Activated T-cell treated with anti-CD3 and anti-CD28 coated beads for 1 hour (primary cell): ENCODE data around the gene ASPG.

ENCODE experiments used
- DNase-seq: peaks from one replicate; pipeline ENCODE4 v3.0.0-alpha.2; 2020; ENCODE audit warnings: low read depth

The ASPG gene

DNA sequence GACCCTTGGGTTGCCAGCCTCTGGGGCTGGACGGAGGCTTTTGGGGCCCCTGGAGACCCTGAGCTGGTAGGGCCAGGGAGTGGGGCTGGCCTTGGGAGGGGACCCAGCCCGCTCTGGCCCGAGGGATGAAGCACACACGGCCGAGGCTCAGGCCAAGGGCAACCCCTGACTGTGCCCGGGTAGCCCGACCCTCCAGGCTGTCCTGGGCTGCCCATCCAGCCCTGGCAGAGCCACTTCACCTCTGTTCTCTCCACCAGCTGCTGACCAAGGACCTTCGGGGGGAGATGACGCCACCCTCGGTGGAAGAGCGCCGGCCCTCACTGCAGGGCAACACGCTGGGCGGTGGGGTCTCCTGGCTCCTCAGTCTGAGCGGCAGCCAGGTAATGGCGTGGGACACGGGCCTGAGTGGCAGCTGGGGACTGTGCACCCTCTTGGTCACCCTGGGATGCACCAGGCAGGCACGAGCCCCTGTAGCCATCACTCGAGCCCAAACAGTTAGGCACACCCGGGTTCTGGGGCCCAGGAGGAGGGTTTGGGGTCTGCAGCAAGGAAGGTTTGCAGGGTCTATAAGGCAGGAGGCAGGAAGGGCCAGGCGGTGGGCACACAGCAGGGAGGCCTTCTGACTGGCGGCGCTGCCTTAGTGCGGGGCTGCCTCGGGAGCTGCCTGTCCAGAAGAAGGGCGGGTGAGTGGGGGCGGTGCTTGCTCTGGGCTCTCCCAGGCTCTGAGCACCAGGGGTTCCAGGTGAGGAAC lies 19.7 kb downstream of the ASPG start:
- DNase-seq = no peak

- no peak for DNase-seq
Measured at GRCh38 chr14:104105822-104106470, 20.4 kb downstream of the ASPG start.

DNA sequence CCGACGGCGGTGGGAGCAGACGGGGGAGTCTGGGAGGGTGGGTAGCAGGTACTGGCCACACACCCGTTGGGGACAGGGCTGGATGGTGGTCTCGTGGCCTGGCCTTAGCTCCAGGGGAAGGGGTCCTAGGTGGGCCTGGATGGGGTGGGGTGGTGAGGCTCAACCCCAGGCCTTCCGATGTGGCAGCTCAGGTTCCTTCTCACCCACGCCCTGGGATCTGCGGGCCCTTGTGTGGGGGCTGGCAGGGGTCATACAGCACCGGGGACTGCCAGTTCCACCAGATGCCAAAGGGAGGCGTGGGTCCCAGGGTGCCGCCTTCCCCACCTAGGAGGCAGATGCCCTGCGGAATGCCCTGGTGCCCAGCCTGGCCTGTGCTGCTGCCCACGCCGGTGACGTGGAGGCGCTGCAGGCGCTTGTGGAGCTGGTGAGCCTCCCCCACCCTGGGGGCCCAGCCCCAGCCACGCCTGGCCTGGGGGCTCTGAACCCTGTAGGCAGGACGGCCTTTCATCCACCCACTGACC lies 21.0 kb downstream of the ASPG start:
- DNase-seq = no peak

GRCh38 chr14:104107101-104107581 lies 21.6 kb downstream of the ASPG start:
- DNase-seq = no peak

DNA sequence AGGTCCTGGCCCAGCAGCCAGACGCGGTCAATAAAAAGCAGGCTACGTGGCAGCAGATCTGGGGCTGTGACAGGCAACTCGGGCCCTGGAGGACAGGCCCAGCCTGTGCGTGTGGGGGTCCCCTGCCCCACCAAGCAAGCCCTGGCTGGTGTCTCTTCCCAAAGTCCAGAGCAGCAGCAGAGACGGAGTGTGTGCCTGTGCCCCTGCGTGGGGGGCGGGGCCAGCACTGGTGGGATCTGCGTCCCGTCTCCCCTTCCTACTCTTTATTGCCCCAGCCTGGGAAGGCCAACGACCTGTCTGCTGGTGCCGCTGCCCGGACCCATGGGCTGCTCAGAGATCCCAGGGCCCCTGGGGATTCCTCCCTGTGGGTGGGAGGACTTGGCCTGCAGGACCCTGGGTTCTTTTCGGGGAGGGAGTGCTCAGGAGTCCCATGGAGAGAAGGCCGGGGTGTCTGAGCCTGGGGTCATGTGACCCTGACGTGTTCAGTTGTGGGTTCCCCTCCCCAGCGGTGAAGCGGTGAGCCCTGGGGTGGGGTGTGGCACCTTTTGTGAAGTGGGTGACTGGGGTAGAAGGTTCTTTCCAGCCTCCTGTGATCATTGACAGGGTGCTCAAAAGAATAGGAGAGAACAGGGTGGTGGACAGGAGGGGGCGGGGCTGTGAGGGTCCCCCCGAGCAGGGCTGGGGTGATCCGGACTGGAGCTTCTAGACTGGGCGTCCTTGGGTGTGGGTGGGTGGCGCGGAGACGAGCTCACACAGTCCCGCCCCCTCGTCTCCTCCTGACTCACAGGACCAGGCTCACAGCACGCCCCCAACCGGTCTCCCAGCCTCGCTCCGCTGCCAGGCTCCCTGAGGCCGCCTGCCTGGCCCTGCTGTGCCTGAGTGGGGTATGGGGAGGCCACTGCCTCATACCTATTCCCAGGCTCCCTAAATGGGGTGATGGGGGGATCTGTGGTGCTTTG lies 22.4 kb downstream of the ASPG start:
- no peak for DNase-seq

DNA sequence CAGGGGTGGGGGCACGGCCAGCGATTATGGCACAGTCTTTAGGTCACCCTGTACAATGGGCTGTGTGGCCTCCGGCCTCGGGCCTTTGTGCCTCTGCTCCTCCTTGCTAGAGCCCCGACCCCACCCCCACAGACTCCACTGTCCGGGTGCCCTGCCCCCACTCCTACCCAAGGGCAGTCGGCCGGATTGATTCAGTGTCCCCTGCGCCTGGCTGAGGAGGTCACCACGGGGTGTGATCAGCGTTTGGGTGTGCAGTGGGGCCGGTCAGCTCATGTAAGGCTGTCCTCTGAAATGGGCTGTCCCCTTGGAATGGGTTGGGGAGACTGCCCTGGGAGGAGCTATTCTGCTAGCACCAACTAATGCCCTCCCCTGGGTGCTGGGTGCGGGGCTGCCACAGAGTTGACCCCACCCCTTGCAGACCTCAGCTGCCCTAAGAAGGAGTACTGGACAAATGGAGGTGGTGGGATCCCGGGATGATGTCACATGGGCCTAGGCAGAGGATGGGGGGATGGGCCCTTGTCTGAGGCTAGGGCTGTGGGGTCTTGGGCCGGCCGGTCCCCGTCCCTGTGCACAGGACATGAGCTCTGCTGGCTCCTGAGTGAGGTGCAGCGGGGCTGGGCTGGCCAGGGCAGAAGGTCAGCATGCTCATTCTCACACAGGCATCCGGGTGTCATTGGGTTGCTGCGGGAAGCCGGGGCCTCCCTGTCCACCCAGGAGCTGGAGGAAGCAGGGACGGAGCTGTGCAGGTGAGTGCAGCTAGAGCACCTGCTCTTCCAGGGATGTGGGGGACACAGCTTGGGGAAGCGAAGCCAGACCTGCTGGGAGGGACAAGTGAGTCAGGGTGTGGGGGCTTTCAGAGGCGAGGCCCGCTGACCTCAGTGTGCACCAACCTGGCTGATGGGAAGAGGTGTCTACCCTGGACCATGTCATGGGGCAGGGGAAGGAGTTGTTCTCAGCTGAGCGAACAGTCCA lies 23.4 kb downstream of the ASPG start:
- no peak for DNase-seq

GRCh38 chr14:104109731-104110361 lies 24.3 kb downstream of the ASPG start:
- DNase-seq = no peak

DNA sequence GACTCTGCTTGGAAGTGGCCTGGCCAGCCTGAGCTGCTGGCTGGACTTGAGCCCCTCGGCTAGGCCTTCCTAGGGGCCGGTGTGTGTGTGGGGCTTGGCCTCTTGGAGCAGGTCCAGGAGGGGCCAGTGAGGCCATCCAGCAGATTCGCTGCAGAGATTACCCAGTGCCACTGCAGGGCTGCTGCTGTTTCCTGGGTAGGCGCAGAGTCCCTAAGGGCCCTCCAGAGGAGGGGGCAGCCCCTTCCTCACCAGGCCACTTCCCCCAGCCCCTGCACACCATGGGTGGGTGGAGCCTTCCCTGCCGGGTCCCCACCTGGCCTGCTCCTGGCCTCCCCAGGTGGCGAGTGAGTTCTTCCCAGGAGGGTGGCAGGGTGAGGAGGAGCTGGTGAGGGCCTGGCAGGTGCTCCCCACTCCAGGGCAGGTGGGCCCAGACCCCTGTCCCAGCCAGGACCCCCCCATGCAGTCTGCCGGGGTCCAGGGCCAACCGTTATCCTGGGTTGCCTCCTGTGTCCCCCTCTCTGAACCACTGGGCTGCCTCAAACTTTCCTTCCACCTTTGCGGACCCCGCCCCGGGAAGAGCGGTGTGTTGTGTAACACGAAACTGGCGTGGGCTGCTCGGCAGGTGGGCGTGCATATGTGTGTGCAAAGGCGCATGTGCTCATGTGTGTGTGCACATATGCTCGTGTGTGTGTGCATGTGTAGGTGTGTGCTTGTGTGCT lies 25.1 kb downstream of the ASPG start:
- DNase-seq = no peak

DNA sequence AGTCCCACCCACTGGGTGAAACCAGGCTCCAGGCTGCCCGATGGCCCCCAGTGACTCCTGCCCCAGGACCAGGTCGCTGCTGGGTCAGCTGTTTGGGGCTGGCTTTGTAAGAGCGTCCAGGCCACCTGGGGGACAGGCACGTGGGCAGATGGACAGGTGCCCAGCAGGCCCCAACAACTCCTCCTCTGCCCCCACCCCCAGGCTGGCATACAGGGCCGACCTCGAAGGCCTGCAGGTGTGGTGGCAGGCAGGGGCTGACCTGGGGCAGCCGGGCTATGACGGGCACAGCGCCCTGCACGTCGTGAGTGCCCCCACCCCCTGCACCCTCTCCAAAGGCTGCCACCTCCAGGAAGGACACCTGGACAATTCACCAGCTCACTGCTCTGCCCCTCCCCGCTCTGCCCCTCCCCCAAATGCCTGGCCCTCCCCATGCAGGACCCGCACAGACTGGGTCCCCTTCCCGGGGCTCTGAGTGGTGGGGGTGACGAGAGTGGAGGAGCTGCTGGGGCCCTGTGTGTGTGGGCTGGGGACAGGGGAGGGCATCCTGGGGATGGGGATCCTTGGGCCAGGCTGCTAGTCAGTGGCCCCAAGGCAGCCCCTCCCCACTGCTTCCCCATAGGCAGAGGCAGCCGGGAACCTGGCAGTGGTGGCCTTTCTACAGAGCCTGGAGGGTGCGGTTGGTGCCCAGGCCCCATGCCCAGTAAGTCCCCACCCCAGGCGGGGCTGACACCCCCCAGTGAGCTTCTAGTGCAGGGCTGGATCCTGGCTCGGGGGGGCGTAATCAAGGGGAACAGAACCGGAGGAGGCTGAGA lies 26.0 kb downstream of the ASPG start:
- no peak for DNase-seq

GRCh38 chr14:104112113-104112505 lies 26.6 kb downstream of the ASPG start:
- DNase-seq = no peak

DNA sequence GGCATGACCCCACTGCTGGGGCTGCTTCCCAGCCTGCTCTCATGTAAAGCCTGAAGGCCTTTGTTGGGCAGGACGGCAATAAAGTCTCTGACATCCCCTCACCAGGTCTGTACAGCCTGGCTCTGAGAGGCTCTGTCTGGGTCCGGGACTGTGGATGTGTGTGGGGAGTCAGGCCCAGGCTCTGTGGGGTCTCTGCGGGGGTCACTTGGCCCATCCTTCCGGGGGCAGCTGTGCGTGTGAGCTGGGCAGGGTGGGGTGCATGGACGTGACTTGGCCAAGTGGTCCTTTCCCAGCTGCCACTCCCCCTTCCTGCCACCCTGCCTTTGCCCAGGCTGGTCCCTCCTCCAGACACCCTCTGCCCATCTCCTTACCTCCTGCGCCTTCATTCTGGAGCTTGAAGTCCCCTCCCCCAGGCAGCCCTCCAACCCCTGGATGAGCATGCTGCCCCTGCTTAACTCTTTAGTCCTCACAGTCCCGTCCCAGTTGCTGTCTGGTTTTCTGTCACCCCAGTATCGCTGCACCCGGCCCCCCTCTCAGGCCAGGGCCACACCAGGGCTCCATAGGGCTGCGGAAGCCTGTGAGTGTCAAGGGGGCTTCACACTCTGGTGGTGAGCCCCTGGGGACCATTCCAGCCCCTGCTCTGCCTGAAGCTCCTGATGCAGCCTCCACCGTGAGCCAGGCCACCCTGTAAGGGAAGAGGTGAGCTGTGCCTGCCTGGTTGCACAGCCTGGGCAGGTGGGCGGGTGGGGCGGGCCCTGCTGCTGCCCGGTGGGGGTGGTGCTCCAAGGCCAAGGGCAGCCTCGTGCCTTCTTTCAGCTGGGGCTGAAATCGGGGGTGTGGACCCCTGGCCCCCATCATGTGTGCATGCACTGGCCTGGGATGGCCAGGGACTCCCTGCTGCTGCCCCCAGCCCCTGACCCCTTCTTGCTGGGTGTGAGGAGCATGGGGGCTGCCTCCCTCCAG lies 27.4 kb downstream of the ASPG start:
- no peak for DNase-seq

DNA sequence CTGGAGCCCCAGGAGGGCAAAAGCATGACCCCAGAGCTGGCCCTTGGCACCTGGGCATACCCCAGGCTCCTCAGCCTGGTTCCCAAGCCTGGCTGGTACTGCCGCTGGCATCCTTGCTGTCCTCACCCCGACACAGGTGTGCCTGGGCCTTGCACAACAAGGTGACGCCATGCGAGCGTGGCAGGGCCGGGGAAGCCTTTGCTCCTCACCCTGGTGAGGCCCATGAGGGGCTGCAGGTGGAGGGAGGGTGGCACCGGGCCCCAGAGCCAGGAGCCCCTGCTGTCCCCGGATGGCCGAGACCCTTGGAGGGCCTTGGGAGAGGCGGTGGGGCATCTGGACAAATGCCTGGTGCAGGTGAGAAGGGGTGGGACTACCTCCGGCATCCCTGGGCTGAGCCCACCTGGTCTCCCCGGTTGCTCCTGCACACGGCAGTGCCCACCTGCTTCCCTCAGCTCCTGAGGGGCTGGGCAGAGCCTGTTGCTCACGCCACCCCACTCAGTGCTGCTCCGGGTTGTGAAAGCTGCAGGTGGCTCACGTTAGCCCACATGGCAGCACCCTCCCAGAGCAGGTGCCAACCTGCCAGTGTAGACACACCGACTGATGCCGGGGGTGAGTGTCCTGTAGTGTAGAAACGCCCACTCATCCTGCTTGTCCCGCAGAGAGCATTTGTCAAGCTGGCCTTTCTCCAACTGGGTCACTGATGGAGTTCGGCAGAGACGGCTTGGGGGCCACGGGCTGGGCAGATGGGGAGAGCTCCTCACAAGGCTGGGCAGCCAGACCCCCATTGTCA lies 28.3 kb downstream of the ASPG start:
- no peak for DNase-seq

- no peak for DNase-seq
Measured at GRCh38 chr14:104114421-104115130, 29.1 kb downstream of the ASPG start.

DNA sequence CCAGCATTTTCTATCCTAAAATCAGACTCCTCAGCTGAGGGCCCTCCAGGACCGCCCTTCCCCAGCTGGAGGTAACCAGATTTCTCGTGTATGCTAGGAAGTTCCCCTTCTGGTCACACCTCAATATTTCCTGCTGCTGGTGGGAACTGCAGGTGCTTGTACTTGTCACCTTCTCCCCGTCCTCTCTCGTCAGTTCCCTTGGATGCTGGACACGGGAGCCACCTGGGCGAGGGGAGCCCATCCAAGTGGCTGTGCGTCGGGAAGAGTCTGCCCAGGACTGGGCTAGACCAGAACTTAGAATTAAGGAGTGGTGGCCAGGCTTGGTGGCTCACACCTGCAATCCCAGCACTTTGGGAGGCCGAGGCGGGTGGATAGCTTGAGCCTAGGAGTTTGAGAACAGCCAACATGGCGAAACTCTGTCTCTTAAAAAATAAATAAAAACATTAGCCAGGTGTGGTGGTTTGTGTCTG lies 29.7 kb downstream of the ASPG start:
- DNase-seq = no peak

DNA sequence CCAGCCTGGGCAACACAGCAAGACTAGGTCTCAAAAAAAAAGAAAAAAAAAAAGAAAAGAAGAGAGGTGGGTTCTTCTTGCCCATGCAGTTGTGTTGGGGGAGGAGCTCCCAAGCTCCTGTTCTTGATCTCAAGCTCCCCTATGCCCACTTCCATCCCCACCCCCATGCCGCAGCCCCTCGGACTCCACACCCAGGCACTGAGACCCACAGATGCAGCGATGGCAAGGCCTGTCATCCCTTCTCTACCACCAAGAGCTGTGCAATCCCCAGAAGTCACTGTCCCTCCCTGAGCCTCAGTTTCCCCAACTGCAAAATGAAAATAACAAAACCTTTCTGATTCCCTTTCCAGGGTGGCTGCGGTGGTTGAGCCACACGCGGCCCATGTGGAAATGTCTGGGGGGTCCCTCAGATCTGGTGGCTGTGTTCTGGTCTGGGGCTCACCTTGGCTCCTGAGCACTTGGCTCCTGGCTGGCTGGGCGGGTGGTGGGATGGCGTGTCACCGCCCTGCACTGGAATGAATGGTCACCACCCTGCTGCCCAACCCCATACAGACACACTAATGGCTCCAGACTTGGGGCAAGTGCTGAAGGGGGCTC lies 30.3 kb downstream of the ASPG start:
- DNase-seq = no peak

DNA sequence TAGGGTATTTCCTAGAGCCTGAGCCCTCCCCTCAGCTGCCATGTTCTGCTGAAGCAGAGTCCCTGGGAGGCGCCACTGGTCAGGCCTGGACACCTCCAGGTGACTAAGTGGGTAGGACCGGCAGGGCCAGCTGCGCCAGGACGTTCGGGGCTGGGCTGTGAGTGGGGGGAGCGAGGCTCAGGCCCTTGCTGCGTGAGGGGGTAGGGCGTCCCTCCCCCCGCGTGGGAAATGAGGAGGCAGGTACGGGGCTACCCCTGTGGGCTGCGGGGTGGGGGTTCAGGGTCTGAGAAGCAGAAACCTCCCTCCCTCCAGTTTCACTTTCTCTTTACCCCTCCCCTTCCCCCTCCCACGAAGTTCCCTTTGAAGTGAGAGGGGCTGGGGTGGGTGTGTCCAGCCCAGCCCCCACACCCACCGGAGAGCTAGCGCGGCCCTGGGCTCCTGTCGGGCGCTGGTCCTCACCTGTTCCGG lies 30.8 kb downstream of the ASPG start:
- DNase-seq = no peak
